Stimulated activated CD8-positive, alpha-beta memory T cell treated with anti-CD3 and anti-CD28 coated beads, Interleukin-2, amount 100 ng/mL, for 1 hour (primary cell): ENCODE measurements around the gene EFNA4.

Source experiments
- DNase-seq, 2 donors: peaks; one replicate each; pipeline ENCODE4 v3.0.0-alpha.2; 2020; ENCODE audit warnings: low read depth in 2 of 2

EFNA4 gene

GRCh38 chr1:155051777-155052398 lies 11.7 kb upstream of the EFNA4 start:
- DNase-seq, result no peak

- no peak for DNase-seq
Observed at GRCh38 chr1:155052439-155053395, 10.8 kb upstream of the EFNA4 start.

- no peak for DNase-seq
Observed at GRCh38 chr1:155053531-155054105, 9.9 kb upstream of the EFNA4 start.

DNA sequence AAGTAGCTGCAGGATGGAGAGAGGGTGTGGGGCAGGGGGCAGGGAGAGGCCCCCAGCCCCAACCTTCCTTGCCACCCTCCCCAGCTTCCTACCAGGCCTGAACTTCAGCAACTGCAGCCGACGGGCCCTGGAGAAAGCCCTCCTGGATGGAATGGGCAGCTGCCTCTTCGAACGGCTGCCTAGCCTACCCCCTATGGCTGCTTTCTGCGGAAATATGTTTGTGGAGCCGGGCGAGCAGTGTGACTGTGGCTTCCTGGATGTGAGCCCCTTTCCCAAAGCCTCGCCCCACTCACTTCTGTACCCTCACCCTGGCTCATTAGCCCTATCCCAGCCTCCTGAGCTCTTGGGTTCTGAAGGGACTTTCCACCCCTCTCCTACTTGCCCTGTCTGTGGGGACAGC lies 6.4 kb upstream of the EFNA4 start:
- DNase-seq, result no peak

DNA sequence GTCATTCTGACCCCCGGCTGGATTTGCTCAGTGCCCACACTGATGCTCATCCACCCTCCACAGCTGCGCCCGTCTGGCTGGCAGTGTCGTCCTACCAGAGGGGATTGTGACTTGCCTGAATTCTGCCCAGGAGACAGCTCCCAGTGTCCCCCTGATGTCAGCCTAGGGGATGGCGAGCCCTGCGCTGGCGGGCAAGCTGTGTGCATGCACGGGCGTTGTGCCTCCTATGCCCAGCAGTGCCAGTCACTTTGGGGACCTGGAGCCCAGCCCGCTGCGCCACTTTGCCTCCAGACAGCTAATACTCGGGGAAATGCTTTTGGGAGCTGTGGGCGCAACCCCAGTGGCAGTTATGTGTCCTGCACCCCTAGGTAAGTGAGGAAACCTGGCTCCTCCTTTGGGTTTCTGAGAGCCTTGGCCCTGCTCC lies 5.7 kb upstream of the EFNA4 start:
- DNase-seq, result no peak

GRCh38 chr1:155060736-155061135 lies 2.8 kb upstream of the EFNA4 start:
- no peak for DNase-seq

- DNase-seq, result peak; percentile 91 to 94
Observed at GRCh38 chr1:155061381-155062150, 2.0 kb upstream of the EFNA4 start.

- DNase-seq, result no peak
Observed at GRCh38 chr1:155062151-155062686, 1.3 kb upstream of the EFNA4 start.

- DNase-seq, result peak; percentile 50 to 62
Observed at GRCh38 chr1:155062702-155063411, 683 bp upstream of the EFNA4 start.

DNA sequence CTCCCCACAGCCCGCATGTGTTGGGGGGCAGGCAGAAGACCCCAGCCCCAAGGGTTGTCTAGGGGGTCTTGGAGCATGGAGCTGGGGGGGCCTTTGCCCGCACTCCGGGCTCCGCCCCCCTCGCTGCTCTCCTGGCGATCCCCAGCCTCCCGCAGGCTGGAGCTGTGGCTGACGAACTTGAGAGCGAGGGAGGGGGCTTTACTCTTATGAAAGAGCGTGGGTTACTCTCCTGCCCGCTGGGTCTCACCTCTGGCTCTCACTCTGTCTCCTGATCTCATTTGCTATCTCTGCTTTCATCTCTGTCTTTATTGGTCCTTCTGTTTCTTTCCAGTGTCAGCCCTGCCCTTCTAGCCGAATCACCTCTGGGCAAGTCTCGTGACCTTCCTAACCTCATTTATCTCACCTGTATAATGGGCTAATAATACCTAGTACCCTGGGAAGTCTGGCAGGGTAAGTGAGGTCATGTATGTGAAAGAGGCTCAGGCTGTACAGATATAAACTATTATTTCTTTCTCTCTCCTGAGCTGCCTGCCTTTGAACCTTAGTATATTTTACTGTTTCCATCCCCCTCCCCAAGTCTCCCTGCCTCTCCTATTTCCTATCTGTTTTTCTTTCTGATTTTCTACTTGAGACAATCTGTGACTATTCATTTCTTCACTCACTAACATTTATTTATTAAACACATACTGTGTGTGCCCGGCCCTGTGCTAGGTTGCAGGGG lies 731 bp downstream of the EFNA4 start:
- DNase-seq, result no peak

DNA sequence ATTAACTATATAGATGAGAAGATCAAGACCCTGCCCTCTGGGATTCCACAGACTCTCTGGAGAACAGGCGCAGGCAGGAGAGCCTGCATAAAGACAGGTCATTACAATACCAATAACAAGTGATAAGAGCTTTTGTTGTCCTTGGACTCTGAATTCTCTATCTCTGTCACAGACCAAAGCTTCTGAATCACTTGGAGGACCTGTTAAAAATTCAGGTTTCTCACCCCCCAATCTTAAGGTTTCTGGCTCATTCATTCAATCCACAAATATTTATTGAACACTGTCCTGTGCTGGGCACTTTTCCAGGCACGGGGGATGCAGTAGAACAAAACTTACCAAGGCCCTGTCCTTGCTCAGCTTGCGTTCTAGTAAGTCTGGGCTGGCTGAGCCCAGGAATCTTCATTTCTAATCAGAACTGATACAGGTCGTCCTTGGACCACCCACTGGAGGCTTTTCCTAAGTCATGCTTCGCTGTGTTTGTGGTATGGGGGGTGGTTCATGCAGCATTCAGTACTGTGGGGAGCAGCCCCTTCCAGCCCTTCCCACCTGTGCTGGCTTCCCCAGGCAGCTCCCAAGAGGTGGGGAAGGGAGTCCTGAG lies 1.4 kb downstream of the EFNA4 start:
- no peak for DNase-seq

GRCh38 chr1:155066777-155067176 lies 3.2 kb downstream of the EFNA4 start:
- no peak for DNase-seq

DNA sequence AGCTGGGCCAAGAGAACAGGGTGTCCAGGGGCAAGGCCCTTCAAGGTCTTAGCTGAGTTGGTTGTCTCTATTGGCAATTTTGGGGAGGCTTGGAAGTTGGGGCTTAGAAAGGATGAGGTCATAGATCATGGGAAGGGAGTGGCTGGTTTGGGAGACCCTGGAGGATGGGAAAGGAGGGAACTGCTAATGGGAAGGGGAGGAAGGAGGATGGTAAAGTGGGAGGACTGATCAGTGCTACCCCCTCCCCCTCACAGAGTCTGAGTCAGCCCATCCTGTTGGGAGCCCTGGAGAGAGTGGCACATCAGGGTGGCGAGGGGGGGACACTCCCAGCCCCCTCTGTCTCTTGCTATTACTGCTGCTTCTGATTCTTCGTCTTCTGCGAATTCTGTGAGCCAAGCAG lies 5.1 kb downstream of the EFNA4 start:
- DNase-seq, result no peak

DNA sequence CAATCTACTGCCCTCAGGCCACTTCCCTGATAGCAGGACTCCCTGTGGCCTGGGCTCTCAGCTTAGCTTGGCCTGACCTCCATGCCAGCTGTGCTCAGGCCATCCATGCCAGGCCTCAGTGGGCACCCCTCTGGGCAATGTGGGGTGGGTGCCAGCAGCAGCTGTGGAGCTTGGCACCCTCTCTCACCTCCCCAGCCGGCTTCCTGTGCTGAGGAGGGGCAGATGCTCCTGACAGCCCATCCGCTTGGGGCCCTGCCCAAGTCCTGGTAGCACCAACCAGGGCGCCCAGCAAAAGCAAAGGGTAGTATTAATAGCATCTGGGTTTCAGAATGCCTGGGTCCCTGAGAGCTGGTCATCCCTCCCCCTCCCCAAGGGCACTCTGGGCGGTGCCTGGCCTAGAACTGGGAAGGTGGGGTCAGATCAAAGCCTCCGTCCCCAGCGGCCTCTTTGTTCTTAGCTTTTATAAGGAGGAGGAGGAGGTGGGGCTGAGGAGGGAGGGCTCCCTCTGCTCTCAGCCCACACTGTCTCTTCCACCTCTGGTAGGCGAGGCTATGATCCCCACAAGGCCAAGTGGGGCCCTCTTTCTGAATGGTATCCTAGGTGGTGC lies 6.1 kb downstream of the EFNA4 start:
- no peak for DNase-seq

DNA sequence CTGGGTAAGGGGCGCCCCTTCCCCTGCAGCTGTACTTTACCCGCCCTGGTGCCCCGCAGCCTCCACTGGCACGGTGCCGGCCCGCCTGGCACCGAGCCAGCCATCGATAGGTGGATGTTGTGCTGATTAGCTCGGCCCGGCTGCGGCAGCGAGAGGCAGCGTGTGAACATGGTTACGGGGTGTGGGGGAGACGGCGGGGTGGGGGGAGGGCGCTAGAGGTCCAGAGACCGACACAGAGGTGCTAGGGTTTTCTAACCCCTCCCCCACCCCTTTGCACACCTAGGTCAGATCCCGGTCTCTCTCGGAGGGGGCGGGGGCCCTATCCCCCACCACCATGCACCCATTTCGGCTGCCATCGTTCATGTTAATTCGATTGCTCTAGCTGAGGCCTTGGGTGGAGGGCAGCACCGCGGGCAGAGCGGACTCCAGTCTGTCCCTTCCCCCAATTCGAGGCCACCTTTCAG lies 6.7 kb downstream of the EFNA4 start:
- DNase-seq, result no peak

DNA sequence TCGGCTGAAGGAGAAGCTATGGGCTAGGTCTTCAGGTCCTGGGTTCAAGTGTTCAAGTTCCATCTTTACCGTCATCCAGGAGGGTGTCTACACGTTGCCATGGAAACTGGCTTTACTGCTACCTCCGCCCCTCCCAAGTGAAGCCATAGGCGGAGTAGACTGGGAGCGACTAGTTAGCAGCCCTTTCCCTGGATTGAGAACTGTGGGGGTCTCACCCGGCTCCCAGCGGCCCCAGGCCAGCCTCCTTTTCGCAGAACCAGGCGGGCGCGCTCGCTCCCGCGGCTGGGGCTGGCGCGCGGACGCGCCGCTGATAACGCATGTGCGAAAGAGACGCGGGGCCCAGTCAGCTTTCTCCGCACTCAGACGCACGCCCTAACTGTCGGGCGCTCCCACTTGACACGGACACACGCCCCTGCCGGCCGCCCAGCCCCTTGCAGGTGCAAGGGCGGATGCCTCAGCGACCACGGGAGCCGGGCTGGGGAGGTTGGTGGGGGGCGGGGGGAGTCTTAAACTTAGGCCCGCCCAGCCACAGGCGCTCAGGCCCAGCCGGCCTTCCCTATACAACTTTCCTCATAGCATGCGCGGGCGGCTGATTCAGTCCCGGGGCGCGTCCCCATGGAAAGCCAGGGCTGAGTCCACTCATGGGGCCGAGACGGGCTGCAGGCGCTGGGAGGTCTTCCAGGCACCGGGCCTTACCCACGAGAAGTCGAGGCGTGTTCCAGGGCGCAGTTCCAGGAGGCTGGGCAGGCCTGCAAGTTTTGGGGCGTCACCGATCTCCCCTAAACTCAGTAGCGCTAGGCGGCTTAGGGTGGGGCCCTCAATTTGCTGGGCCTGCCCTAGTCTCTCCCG lies 7.4 kb downstream of the EFNA4 start:
- peak; percentile 38 to 57 for DNase-seq

- no peak for DNase-seq
Observed at GRCh38 chr1:155071701-155072100, 8.2 kb downstream of the EFNA4 start.

DNA sequence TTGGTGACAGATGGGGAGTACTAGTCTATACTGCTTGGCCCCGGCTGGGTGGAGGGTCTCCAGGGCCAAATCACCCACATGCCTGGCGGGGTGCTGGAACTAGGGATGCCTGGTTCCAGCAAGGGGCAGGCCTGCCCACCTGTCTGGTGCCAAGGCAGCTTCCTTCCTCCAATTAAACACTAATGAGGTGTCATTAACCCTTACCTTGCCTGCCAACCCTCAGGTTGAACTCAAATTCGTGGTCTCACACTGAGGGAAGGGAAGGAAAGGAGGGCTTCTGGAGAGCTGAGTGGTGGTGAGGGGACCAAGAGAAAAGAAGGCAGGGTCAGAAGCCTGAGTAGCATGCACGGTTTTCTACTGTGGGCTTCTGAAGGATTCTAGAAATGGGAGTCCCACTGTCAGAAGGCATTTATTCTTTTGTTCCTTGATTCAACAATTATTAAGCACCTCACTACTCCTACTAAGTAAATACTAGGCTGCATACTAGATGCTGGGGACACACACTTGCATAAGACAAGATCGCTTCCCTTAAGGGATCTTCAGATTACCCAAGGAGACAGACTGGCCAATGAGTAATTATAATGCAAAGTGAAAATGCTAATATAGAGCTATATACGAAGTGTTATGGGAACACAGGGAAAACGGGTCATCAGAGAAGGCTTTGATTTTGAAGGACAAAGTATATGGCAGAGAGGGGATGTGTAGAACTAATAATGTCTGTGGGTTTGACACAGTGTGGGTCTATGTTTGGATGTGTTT lies 9.2 kb downstream of the EFNA4 start:
- DNase-seq, result no peak
